Central memory CD4-positive, alpha-beta T cell (primary cell): Measurements from ENCODE around the gene VSTM2B.
"Not testable (repeated sequence)": the region's sequence is repeated elsewhere in the genome, so short reads cannot be mapped to it uniquely, and the experiment has no call there.

Source experiments
- DNase-seq: peaks from one replicate; pipeline ENCODE4 v3.0.0; 2022

The VSTM2B gene

DNA sequence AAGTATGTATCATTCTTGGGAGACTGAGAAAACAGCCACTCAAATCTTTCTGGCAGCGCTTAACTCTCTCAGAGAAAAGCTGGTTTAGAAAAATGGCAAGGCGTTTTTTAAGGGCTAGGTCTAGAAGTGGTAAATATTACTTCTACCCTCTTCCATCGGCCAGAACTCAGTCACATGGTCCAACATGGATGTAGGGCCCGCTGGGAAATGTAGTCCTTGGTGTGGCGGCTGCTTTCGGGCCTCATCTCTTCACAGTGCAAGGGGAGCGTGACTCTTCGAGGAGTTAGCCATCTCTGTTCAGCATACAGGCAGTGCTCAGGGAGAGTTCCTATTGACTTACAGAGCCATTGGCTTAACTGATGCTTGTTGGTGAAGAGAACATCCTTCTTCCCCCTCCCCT is 6.3 kb downstream of the VSTM2B start:
- DNase-seq = no peak

- DNase-seq = no peak
These were observed 7.2 kb downstream of the VSTM2B start for GRCh38 chr19:29532956-29533355.

DNA sequence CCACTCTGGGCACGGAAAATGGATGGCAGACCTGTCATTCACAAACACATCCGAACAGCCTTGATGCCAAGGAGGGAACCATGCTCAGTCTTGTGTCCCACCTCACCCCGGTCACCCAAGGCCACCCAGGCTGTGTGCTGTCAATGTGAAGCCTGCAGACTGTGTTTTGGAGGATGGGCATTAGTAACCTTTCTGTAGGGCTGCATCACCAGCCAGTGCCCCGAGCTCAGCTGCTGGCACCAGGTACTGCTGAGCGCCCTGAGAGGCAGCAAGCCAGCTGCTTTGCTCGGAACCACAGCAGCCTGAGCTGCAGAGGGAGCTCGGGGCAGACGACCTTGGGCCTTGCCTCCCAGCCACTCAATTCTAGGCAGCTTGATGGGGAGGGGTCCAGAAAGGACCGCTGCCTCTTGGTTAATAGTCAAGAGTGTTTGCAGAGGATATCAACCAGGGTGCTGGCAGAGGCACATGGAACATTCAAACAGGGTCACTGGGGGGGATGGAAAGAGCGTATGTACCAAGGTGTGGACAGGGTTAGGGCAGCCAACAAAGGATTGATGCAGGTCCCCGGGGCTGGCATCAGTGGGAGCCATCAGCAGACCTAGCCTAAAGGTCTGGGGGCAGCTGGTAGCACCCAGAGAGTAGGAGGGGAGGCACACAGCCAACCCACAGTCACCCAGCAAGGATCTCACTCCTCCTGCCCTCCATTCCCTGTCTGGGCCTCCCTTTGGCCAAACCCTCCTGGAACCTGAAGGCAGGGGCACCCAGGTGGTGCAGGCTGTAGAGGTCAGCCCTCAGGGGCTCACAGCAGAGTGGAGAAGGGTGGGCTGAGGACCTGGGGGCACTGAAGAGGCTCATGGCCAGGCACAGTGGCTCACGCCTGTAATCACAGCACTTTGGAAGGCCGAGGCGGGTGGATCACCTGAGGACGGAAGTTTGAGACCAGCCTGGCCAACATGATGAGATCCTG is 8.1 kb downstream of the VSTM2B start:
- DNase-seq = no peak

DNA sequence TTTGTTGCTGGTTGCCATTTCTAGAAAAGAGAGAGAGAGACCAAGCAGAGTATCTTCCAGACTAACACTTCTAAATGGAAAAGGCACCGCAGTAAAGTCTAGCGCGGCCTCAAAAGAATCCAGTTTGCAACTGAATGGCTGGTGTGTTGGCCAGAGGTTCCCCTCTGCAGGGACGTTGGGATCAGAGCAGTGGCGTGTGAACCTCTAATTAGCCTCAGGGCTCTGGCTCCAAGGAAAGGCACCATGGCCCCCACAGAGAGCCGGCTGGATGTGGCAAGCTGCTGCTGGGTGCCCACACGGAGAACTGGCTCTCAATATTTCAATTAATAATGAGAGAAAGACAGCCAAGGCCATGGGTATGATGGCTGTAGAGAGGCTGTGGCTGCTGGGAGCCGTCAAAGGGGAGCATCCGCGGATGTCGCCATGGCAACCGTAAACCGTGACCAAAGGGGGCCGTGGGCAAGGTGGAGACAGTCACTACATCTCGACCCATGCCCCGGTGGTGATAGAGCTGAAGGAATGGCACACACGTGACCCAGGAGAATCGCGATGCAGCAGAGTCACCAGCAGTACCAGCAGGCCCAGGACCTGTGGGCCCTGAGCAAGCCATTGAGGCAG is 9.5 kb downstream of the VSTM2B start:
- no peak for DNase-seq

- no peak for DNase-seq
These were observed 10.3 kb downstream of the VSTM2B start for GRCh38 chr19:29535984-29536508.

GRCh38 chr19:29537181-29537580 is 11.4 kb downstream of the VSTM2B start:
- no peak for DNase-seq

DNA sequence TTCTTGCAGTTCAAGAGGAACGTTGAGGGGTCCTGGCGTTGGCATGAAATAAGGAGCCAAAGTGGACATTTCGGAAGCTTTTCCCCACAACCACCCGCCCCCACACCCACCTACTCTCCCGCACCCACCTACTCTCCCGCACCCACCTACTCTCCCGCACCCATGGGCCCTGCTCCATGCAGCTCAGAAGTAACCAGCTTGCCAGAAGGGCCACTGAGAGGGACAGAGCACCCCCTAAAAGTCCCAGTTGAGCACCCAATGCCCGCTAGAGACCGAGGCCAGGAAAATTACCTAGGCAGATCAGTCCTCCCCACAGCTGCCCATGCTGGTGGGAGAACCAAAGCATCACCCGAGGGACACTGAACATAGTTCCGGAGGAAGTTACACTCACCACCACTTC is 11.8 kb downstream of the VSTM2B start:
- no peak for DNase-seq

DNA sequence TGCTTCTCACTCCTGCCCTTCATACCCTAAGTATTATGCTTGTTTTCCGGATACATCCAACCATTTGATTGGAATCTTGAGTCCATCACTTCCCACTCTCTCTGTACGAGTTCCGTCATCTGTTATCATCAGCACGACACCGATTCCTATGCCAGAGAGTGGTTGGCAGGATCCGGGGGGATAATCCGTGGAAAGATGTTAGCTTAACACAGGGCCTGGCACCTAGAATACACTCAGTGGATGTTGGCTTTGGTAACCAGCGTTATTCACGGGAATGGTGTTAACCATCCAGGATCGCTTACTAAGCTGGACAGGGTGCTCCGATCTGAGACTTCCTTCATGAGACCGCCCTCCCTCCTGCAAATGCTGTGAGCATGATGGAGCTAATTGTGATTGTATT is 12.4 kb downstream of the VSTM2B start:
- DNase-seq = no peak

DNA sequence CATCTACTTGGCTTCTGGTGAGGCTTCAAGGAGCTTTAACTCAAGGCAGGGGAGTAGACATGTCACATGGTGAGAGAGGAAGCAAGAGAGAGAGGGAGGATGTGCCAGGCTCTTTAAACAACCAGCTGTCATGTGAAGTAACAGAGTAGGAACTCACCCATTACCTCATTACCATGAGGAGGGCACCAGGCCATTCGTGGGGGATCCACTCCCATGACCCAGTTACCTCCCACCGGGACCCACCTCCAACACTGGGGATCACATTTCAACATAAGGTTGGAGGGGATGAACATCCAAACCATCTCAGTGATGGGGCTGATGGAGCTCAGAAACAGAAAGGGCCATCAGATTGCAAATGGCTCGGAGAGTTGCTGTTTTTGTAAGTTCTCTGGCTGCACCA is 12.9 kb downstream of the VSTM2B start:
- no peak for DNase-seq

DNA sequence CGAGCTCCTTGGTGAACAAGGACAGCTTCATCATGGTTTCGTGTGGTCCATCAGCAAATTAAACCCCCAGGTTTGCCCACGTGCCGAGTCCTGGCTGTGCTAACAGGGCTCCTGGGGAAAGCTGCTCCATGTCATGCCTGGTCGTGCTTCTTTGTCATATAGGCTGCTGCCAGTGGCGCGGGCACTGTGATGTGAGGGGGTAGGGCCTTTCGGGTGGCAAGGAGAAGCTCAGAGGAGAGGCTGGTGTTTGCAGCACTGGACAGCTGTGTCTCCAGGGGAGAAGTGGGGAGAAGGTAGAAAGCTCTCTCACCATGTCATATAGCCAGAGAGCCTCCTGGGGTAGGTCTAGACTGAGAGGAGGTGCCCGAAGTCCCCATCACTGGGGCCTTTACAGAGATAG is 13.3 kb downstream of the VSTM2B start:
- DNase-seq = no peak

DNA sequence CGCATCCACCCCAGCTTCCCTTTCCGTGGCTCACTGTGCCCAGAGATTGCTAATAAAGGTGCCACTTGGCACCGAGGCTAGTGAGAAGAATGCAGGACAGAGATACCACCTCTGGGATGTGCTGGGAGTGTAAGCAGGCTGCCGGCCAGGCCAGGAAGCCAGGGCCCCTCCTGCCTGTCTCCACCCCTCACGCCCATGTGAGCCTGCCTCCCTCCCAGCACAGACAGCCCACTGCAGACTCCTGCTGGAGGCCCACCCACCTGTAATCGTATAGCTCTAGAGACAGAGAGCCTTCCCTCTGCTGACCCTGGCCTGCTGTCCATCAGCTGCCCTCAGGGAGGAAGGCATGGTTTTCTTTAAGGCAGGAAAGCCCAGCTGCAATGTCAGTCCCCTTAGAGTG is 13.9 kb downstream of the VSTM2B start:
- DNase-seq = no peak

DNA sequence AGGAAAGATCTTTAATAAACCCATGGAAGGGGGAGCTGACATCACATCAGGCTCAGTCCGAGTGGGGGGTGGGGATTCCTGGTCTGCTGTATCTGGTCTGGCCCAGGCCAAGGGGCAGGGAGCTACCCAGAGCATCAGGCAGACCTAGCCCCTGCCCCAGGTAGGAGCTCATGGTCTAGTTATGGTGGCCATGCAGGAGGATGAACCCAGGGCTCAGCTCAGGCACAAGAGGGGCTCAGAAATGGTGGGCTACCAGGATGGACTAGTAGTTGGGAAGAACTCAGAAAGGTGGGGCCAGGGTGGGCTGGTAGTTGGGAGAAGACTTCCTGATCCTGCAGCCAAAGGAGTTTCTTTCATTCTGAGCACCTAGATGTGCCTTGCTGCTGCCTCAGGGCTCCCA is 14.3 kb downstream of the VSTM2B start:
- DNase-seq = no peak

- no peak for DNase-seq
These were observed 15.9 kb downstream of the VSTM2B start for GRCh38 chr19:29541473-29542253.

DNA sequence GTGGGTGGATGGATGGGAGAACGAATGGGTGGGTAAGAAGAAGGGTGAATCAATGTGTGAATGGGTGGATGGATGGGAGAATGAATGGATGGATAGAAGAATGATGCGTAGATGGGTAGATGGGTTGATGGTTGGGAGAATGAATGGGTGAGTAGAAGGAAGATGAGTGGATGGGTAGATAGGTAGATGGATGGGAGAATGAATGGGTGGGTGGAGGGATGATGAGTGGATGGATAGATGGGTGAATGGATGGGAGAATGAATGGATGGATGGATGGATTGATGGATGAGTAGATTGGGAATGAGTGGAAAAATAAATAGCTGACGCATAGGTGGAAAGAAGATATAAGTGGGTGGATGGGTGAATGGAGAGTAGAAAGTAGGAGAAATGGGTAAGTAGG is 16.5 kb downstream of the VSTM2B start:
- DNase-seq = no peak

GRCh38 chr19:29542776-29543175 is 17.0 kb downstream of the VSTM2B start:
- DNase-seq = no peak

- no peak for DNase-seq
These were observed 17.6 kb downstream of the VSTM2B start for GRCh38 chr19:29543381-29543780.

DNA sequence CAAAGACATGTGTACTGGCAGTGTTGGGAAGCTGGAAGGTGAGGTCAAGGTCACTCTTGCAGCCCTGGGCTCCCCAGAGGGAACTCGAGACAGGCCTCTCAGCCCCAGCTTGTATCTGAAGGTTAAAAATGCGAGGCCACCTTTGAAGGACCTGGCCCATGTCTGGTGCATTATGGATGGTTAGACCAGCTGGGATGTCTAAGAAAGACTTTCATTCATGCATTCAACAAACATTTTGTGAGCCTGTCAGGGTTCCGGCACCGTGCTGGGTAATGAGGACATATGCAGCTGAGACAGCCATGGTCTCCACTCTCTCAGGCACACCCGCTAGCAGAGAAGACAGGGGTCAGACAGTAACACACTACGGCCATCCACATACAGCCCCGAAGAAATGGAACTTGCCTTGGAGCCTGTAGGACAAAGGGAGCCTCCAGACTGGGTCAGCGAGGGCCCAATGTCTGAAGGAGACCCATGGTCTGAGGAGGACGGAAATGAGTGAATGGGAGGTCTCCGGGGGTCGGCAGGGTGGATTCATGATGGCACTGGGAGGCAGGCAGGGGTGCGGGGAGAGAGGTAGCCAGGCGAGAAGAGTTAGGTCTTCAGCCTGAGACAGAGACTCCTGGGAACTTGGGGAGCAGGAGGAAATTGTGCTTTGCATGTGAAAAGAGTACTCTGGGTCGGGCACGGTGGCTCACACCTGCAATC is 19.0 kb downstream of the VSTM2B start:
- no peak for DNase-seq

DNA sequence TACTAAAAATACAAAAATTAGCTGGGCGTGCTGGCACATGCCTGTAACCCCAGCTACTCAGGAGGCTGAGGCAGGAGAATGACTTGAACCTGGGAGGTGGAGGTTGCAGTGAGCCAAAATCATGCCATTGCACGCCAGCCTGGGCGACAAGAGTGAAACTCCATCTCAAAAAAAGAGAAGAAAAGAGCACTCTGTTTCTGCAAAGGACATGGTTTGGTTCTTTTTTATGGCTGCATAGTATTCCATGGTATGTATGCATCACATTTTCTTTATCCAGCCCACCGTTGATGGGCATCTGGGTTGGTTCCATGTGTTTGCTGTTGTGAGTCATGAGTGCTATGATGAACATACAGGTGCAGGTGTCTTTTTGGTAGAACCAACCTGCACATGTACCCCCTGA is 19.7 kb downstream of the VSTM2B start:
- not testable (repeated sequence) for DNase-seq

- DNase-seq = no peak
These were observed 20.2 kb downstream of the VSTM2B start for GRCh38 chr19:29545866-29546582.

- no peak for DNase-seq
These were observed 20.9 kb downstream of the VSTM2B start for GRCh38 chr19:29546583-29547190.

DNA sequence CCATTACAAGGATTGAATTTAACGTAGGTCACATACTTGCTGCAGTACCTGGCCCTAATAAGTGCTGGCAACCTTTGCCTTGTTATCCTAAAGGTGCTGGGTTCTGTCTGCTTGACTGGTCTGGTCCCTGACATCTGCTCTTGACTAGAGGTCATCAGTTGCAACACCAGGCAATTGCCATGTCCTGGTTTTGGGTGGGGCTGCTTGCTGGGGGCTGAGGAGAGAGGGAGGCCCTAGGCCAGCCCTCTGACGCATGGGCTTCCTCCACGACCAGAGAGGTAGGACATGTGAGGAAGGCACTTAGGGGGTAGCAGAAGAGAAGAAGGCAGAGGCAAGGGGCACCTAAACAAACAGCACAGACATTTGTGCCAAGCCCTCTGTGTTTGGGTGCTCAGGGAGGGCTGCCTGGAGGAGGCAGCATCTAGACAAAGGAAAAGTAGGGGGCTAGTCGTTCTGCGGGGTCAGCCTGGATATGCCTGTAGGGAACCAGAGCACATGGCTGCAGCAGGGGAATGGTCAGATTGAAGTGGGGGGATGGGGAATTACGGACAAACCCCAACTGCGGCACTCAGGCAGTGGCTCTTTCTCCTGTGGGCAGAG is 21.7 kb downstream of the VSTM2B start:
- DNase-seq = no peak
